Measurements from ENCODE around the gene VRTN.
A peak's percentile ranks its signal among the peaks of the same experiment; 100 is the strongest.

VRTN gene

GRCh38 chr14:74348241-74348734, at the start of gene VRTN:
Gene VRTN, plus strand, starts transcription at chr14:74348471. Its CDS starts 8,313 bp downstream, at chr14:74356784.
- DNase-seq, result no peak
- intact Hi-C loops (cut with DNase I; ENCODE audit: low total_unique reads), result no loop called here
- Histone ChIP-seq H3K36me3 (no peaks in the 10 kb centered on the region), H3K27me3 (peaks cover 0 to 63% of the 10 kb centered on the region in 2 donors), H3K27ac (no peak within 1 kb of the TSS), H3K4me1 (no peaks in the 10 kb centered on the region), H3K4me3 (no peak within 1 kb of the TSS), H3K9me3 (no peaks in the 10 kb centered on the region)
- no peak for TF ChIP-seq CTCF (IDR thresholded peaks at IDR 0.05)

GRCh38 chr14:74299061-74299545, 49.2 kb upstream of the VRTN start:
- no peak for DNase-seq
- H3K4me1 ChIP-seq, result peaks cover 0 to 19% (median 8%) of the 10 kb centered on the region in 4 donors
- TF ChIP-seq CTCF (IDR thresholded peaks at IDR 0.05), result no peak
- H3K4me3 ChIP-seq, result no peak overlapping the region
- intact Hi-C loops (cut with DNase I; ENCODE audit: low total_unique reads), result no loop called here
- no peak overlapping the region for H3K27ac ChIP-seq
- H3K36me3 ChIP-seq, result peaks cover 25 to 57% (median 49%) of the 10 kb centered on the region in 3 donors
- no peaks in the 10 kb centered on the region for H3K27me3 ChIP-seq
- no peaks in the 10 kb centered on the region for H3K9me3 ChIP-seq

GRCh38 chr14:74301594-74302151, 46.6 kb upstream of the VRTN start:
- DNase-seq, result no peak
- Histone ChIP-seq H3K4me3 (peak overlapping the region; percentile 73 to 79), H3K9me3 (no peaks in the 10 kb centered on the region), H3K4me1 (peaks cover 0 to 19% (median 8%) of the 10 kb centered on the region in 4 donors), H3K27me3 (no peaks in the 10 kb centered on the region), H3K27ac (peak overlapping the region in 1 of 2 donors; percentile 88), H3K36me3 (peaks cover 18 to 32% (median 24%) of the 10 kb centered on the region in 3 donors)
- intact Hi-C loops (cut with DNase I; ENCODE audit: low total_unique reads), result no loop called here
- TF ChIP-seq CTCF (IDR thresholded peaks at IDR 0.05), result no peak

- Histone ChIP-seq H3K36me3 (peaks cover 14 to 26% (median 19%) of the 10 kb centered on the region in 3 donors), H3K4me1 (peaks cover 0 to 19% (median 8%) of the 10 kb centered on the region in 4 donors), H3K4me3 (peak overlapping the region; percentile 73 to 79), H3K9me3 (no peaks in the 10 kb centered on the region), H3K27me3 (no peaks in the 10 kb centered on the region), H3K27ac (peak overlapping the region; percentile 84 to 88)
- no peak for DNase-seq
- peak in 1 of 2 experiments; percentile 50 for TF ChIP-seq CTCF (IDR thresholded peaks at IDR 0.05)
- intact Hi-C loops (cut with DNase I; ENCODE audit: low total_unique reads), result no loop called here
Measured at GRCh38 chr14:74302152-74302628, 46.1 kb upstream of the VRTN start.

- intact Hi-C loops (cut with DNase I; ENCODE audit: low total_unique reads), result no loop called here
- peak; percentile 96 to 97 for DNase-seq
- peak in 1 of 2 experiments; percentile 16 for TF ChIP-seq CTCF (IDR thresholded peaks at IDR 0.05)
Measured at GRCh38 chr14:74302634-74303569, 45.4 kb upstream of the VRTN start, which contains the start of gene ABCD4. Gene ABCD4, minus strand, starts transcription at chr14:74302934. Its CDS starts 22 bp downstream, at chr14:74302912.

More at GRCh38 chr14:74302634-74303569, 45.4 kb upstream of the VRTN start, which contains the start of gene ABCD4:
- H3K36me3 ChIP-seq, result peaks cover 7 to 19% (median 12%) of the 10 kb centered on the region in 3 donors
- no peaks in the 10 kb centered on the region for H3K27me3 ChIP-seq
- H3K27ac ChIP-seq, result peak within 1 kb of the TSS; percentile 84 to 88
- peak within 1 kb of the TSS; percentile 73 to 79 for H3K4me3 ChIP-seq
- H3K4me1 ChIP-seq, result peaks cover 0 to 19% (median 8%) of the 10 kb centered on the region in 4 donors
- no peaks in the 10 kb centered on the region for H3K9me3 ChIP-seq
